Measurements from ENCODE around the gene SRBD1.

SRBD1 gene

GRCh38 chr2:45596761-45597160 is 14.3 kb downstream of the SRBD1 start:
- Histone ChIP-seq H3K9me3 (ENCODE audit: control insufficient read depth, low read length) (no peaks in the 10 kb centered on the region), H3K4me1 (ENCODE audit: control insufficient read depth, insufficient read depth, low read length) (no peaks in the 10 kb centered on the region), H3K27ac (ENCODE audit: insufficient read depth, low read depth, low read length, poor library complexity, severe bottlenecking) (no peak overlapping the region), H3K36me3 (ENCODE audit: control insufficient read depth, insufficient read depth, low read length) (peaks cover 25% of the 10 kb centered on the region), H3K27me3 (ENCODE audit: control insufficient read depth, insufficient read depth, low read length, poor library complexity, severe bottlenecking) (no peaks in the 10 kb centered on the region), H3K4me3 (ENCODE audit: insufficient read depth, low read depth, low read length) (no peak overlapping the region)
- WGBS, 2 experiments = 97% methylated on average over 1 of the region's 1 CpG

GRCh38 chr2:45595721-45596435 is 15.2 kb downstream of the SRBD1 start:
- no peak overlapping the region for H3K27ac ChIP-seq (ENCODE audit: insufficient read depth, low read depth, low read length, poor library complexity, severe bottlenecking)

GRCh38 chr2:45591073-45591472 is 20.0 kb downstream of the SRBD1 start:
- no peak overlapping the region for H3K27ac ChIP-seq (ENCODE audit: insufficient read depth, low read depth, low read length, poor library complexity, severe bottlenecking)
- no peaks in the 10 kb centered on the region for H3K27me3 ChIP-seq (ENCODE audit: control insufficient read depth, insufficient read depth, low read length, poor library complexity, severe bottlenecking)
- 94 to 96% methylated on average over 1 of the region's 1 CpG for WGBS, 2 experiments
- H3K4me1 ChIP-seq (ENCODE audit: control insufficient read depth, insufficient read depth, low read length) = no peaks in the 10 kb centered on the region
- no peaks in the 10 kb centered on the region for H3K9me3 ChIP-seq (ENCODE audit: control insufficient read depth, low read length)
- H3K4me3 ChIP-seq (ENCODE audit: insufficient read depth, low read depth, low read length) = no peak overlapping the region
- H3K36me3 ChIP-seq (ENCODE audit: control insufficient read depth, insufficient read depth, low read length) = no peaks in the 10 kb centered on the region

More at GRCh38 chr2:45595721-45596435, 15.2 kb downstream of the SRBD1 start:
- no peaks in the 10 kb centered on the region for H3K27me3 ChIP-seq (ENCODE audit: control insufficient read depth, insufficient read depth, low read length, poor library complexity, severe bottlenecking)
- H3K36me3 ChIP-seq (ENCODE audit: control insufficient read depth, insufficient read depth, low read length) = peaks cover 18% of the 10 kb centered on the region
- H3K4me1 ChIP-seq (ENCODE audit: control insufficient read depth, insufficient read depth, low read length) = no peaks in the 10 kb centered on the region
- no peaks in the 10 kb centered on the region for H3K9me3 ChIP-seq (ENCODE audit: control insufficient read depth, low read length)
- no peak overlapping the region for H3K4me3 ChIP-seq (ENCODE audit: insufficient read depth, low read depth, low read length)
- WGBS, 2 experiments = 87 to 96% methylated on average over 4 of the region's 4 CpGs

GRCh38 chr2:45588158-45588829 is 22.8 kb downstream of the SRBD1 start:
- H3K9me3 ChIP-seq (ENCODE audit: control insufficient read depth, low read length) = no peaks in the 10 kb centered on the region
- no peaks in the 10 kb centered on the region for H3K27me3 ChIP-seq (ENCODE audit: control insufficient read depth, insufficient read depth, low read length, poor library complexity, severe bottlenecking)
- 88 to 92% methylated on average over 1 of the region's 1 CpG for WGBS, 2 experiments
- H3K4me1 ChIP-seq (ENCODE audit: control insufficient read depth, insufficient read depth, low read length) = no peaks in the 10 kb centered on the region
- H3K4me3 ChIP-seq (ENCODE audit: insufficient read depth, low read depth, low read length) = no peak overlapping the region
- H3K27ac ChIP-seq (ENCODE audit: insufficient read depth, low read depth, low read length, poor library complexity, severe bottlenecking) = no peak overlapping the region
- H3K36me3 ChIP-seq (ENCODE audit: control insufficient read depth, insufficient read depth, low read length) = no peaks in the 10 kb centered on the region

GRCh38 chr2:45586600-45586999 is 24.5 kb downstream of the SRBD1 start:
- WGBS, 2 experiments = 96 to 97% methylated on average over 2 to 4 of the region's 5 CpGs
- Histone ChIP-seq H3K27me3 (ENCODE audit: control insufficient read depth, insufficient read depth, low read length, poor library complexity, severe bottlenecking) (no peaks in the 10 kb centered on the region), H3K36me3 (ENCODE audit: control insufficient read depth, insufficient read depth, low read length) (no peaks in the 10 kb centered on the region), H3K27ac (ENCODE audit: insufficient read depth, low read depth, low read length, poor library complexity, severe bottlenecking) (no peak overlapping the region), H3K9me3 (ENCODE audit: control insufficient read depth, low read length) (no peaks in the 10 kb centered on the region), H3K4me1 (ENCODE audit: control insufficient read depth, insufficient read depth, low read length) (no peaks in the 10 kb centered on the region), H3K4me3 (ENCODE audit: insufficient read depth, low read depth, low read length) (no peak overlapping the region)

GRCh38 chr2:45585267-45585861 is 25.7 kb downstream of the SRBD1 start:
- H3K4me1 ChIP-seq (ENCODE audit: control insufficient read depth, insufficient read depth, low read length) = no peaks in the 10 kb centered on the region
- no peaks in the 10 kb centered on the region for H3K9me3 ChIP-seq (ENCODE audit: control insufficient read depth, low read length)
- no peak overlapping the region for H3K4me3 ChIP-seq (ENCODE audit: insufficient read depth, low read depth, low read length)
- 90% methylated on average over 3 to 5 of the region's 5 CpGs for WGBS, 2 experiments
- H3K36me3 ChIP-seq (ENCODE audit: control insufficient read depth, insufficient read depth, low read length) = no peaks in the 10 kb centered on the region
- no peaks in the 10 kb centered on the region for H3K27me3 ChIP-seq (ENCODE audit: control insufficient read depth, insufficient read depth, low read length, poor library complexity, severe bottlenecking)
- no peak overlapping the region for H3K27ac ChIP-seq (ENCODE audit: insufficient read depth, low read depth, low read length, poor library complexity, severe bottlenecking)

GRCh38 chr2:45583977-45584376 is 27.1 kb downstream of the SRBD1 start:
- no peak overlapping the region for H3K27ac ChIP-seq (ENCODE audit: insufficient read depth, low read depth, low read length, poor library complexity, severe bottlenecking)
- WGBS, 2 experiments = 89 to 95% methylated on average over 2 of the region's 2 CpGs
- no peaks in the 10 kb centered on the region for H3K27me3 ChIP-seq (ENCODE audit: control insufficient read depth, insufficient read depth, low read length, poor library complexity, severe bottlenecking)
- no peaks in the 10 kb centered on the region for H3K9me3 ChIP-seq (ENCODE audit: control insufficient read depth, low read length)
- no peaks in the 10 kb centered on the region for H3K4me1 ChIP-seq (ENCODE audit: control insufficient read depth, insufficient read depth, low read length)
- no peak overlapping the region for H3K4me3 ChIP-seq (ENCODE audit: insufficient read depth, low read depth, low read length)
- H3K36me3 ChIP-seq (ENCODE audit: control insufficient read depth, insufficient read depth, low read length) = no peaks in the 10 kb centered on the region

- no peaks in the 10 kb centered on the region for H3K36me3 ChIP-seq (ENCODE audit: control insufficient read depth, insufficient read depth, low read length)
- no peaks in the 10 kb centered on the region for H3K9me3 ChIP-seq (ENCODE audit: control insufficient read depth, low read length)
- WGBS, 2 experiments = 95 to 98% methylated on average over 1 of the region's 1 CpG
- H3K27ac ChIP-seq (ENCODE audit: insufficient read depth, low read depth, low read length, poor library complexity, severe bottlenecking) = no peak overlapping the region
- no peak overlapping the region for H3K4me3 ChIP-seq (ENCODE audit: insufficient read depth, low read depth, low read length)
- no peaks in the 10 kb centered on the region for H3K4me1 ChIP-seq (ENCODE audit: control insufficient read depth, insufficient read depth, low read length)
- H3K27me3 ChIP-seq (ENCODE audit: control insufficient read depth, insufficient read depth, low read length, poor library complexity, severe bottlenecking) = no peaks in the 10 kb centered on the region
These were observed 28.5 kb downstream of the SRBD1 start for GRCh38 chr2:45582522-45582921.

- Histone ChIP-seq H3K27me3 (ENCODE audit: control insufficient read depth, insufficient read depth, low read length, poor library complexity, severe bottlenecking) (no peaks in the 10 kb centered on the region), H3K4me3 (ENCODE audit: insufficient read depth, low read depth, low read length) (no peak overlapping the region), H3K27ac (ENCODE audit: insufficient read depth, low read depth, low read length, poor library complexity, severe bottlenecking) (no peak overlapping the region), H3K9me3 (ENCODE audit: control insufficient read depth, low read length) (no peaks in the 10 kb centered on the region), H3K4me1 (ENCODE audit: control insufficient read depth, insufficient read depth, low read length) (no peaks in the 10 kb centered on the region), H3K36me3 (ENCODE audit: control insufficient read depth, insufficient read depth, low read length) (peaks cover 4% of the 10 kb centered on the region)
- WGBS, 2 experiments = 82 to 87% methylated on average over 4 to 5 of the region's 5 CpGs
These were observed 32.8 kb downstream of the SRBD1 start for GRCh38 chr2:45578056-45578843.

GRCh38 chr2:45577441-45577840 is 33.6 kb downstream of the SRBD1 start:
- WGBS, 2 experiments = 87 to 97% methylated on average over 4 of the region's 4 CpGs
- no peak overlapping the region for H3K4me3 ChIP-seq (ENCODE audit: insufficient read depth, low read depth, low read length)
- no peaks in the 10 kb centered on the region for H3K27me3 ChIP-seq (ENCODE audit: control insufficient read depth, insufficient read depth, low read length, poor library complexity, severe bottlenecking)
- H3K4me1 ChIP-seq (ENCODE audit: control insufficient read depth, insufficient read depth, low read length) = no peaks in the 10 kb centered on the region
- H3K27ac ChIP-seq (ENCODE audit: insufficient read depth, low read depth, low read length, poor library complexity, severe bottlenecking) = no peak overlapping the region
- peaks cover 11% of the 10 kb centered on the region for H3K36me3 ChIP-seq (ENCODE audit: control insufficient read depth, insufficient read depth, low read length)
- no peaks in the 10 kb centered on the region for H3K9me3 ChIP-seq (ENCODE audit: control insufficient read depth, low read length)
